Measurements from ENCODE around the gene OLFM1. TPM values are rescaled to one million over a fixed set of nuclear protein-coding genes. Genes with fewer than 3 reads are reported as not detected.

Gene OLFM1
- total RNA-seq, 3 donors from 2014 or later = 17.4 to 25.2 (median 22.1) TPM

GRCh38 chr9:135101926-135102325 lies 14.5 kb downstream of the OLFM1 start:
- Histone ChIP-seq H3K9me3 (no peaks in the 10 kb centered on the region), H3K4me3 (no peak overlapping the region), H3K36me3 (no peaks in the 10 kb centered on the region), H3K4me1 (no peaks in the 10 kb centered on the region), H3K27me3 (no peaks in the 10 kb centered on the region), H3K27ac (no peak overlapping the region)
- no peak for DNase-seq (ENCODE audit: low spot score in 2 of 2)
- intact Hi-C loops (cut with DNase I; ENCODE audit: low total_unique reads) = no loop called here
- no peak for TF ChIP-seq POLR2A (IDR thresholded peaks at IDR 0.05)
- no peak for TF ChIP-seq CTCF (IDR thresholded peaks at IDR 0.05)
- no peak for TF ChIP-seq POLR2AphosphoS5 (IDR thresholded peaks at IDR 0.05)

- no peak for TF ChIP-seq CTCF (IDR thresholded peaks at IDR 0.05)
- TF ChIP-seq POLR2A (IDR thresholded peaks at IDR 0.05) = no peak
- TF ChIP-seq POLR2AphosphoS5 (IDR thresholded peaks at IDR 0.05) = no peak
- Histone ChIP-seq H3K27ac (no peak overlapping the region), H3K4me3 (no peak overlapping the region), H3K9me3 (no peaks in the 10 kb centered on the region), H3K27me3 (no peaks in the 10 kb centered on the region), H3K4me1 (no peaks in the 10 kb centered on the region), H3K36me3 (no peaks in the 10 kb centered on the region)
- intact Hi-C loops (cut with DNase I; ENCODE audit: low total_unique reads) = no loop called here
- DNase-seq (ENCODE audit: low spot score in 2 of 2) = no peak
Measured at GRCh38 chr9:135102331-135102730, 14.9 kb downstream of the OLFM1 start.

- no peak overlapping the region for H3K4me3 ChIP-seq
- no peaks in the 10 kb centered on the region for H3K27me3 ChIP-seq
- no peaks in the 10 kb centered on the region for H3K4me1 ChIP-seq
- TF ChIP-seq CTCF (IDR thresholded peaks at IDR 0.05) (no peak), POLR2A (IDR thresholded peaks at IDR 0.05) (no peak), POLR2AphosphoS5 (IDR thresholded peaks at IDR 0.05) (no peak)
- no peak overlapping the region for H3K27ac ChIP-seq
- DNase-seq (ENCODE audit: low spot score in 2 of 2) = no peak
- H3K9me3 ChIP-seq = no peaks in the 10 kb centered on the region
- intact Hi-C loops (cut with DNase I; ENCODE audit: low total_unique reads) = no loop called here
- no peaks in the 10 kb centered on the region for H3K36me3 ChIP-seq
Measured at GRCh38 chr9:135103001-135103446, 15.6 kb downstream of the OLFM1 start.

- intact Hi-C loops (cut with DNase I; ENCODE audit: low total_unique reads) = no loop called here
- Histone ChIP-seq H3K4me3 (no peak overlapping the region), H3K27me3 (no peaks in the 10 kb centered on the region), H3K36me3 (no peaks in the 10 kb centered on the region), H3K9me3 (no peaks in the 10 kb centered on the region), H3K4me1 (no peaks in the 10 kb centered on the region), H3K27ac (no peak overlapping the region)
- no peak for TF ChIP-seq POLR2AphosphoS5 (IDR thresholded peaks at IDR 0.05)
- TF ChIP-seq POLR2A (IDR thresholded peaks at IDR 0.05) = no peak
- no peak for TF ChIP-seq CTCF (IDR thresholded peaks at IDR 0.05)
- no peak for DNase-seq (ENCODE audit: low spot score in 2 of 2)
Measured at GRCh38 chr9:135103931-135104639, 16.6 kb downstream of the OLFM1 start.

- Histone ChIP-seq H3K9me3 (no peaks in the 10 kb centered on the region), H3K36me3 (no peaks in the 10 kb centered on the region)
- intact Hi-C loops (cut with DNase I; ENCODE audit: low total_unique reads) = no loop called here
Measured at GRCh38 chr9:135104761-135105160, 17.3 kb downstream of the OLFM1 start.

More at GRCh38 chr9:135104761-135105160, 17.3 kb downstream of the OLFM1 start:
- H3K27me3 ChIP-seq = no peaks in the 10 kb centered on the region
- TF ChIP-seq POLR2AphosphoS5 (IDR thresholded peaks at IDR 0.05) (no peak), CTCF (IDR thresholded peaks at IDR 0.05) (no peak), POLR2A (IDR thresholded peaks at IDR 0.05) (no peak)
- no peak overlapping the region for H3K27ac ChIP-seq
- DNase-seq (ENCODE audit: low spot score in 2 of 2) = no peak
- H3K4me1 ChIP-seq = no peaks in the 10 kb centered on the region
- no peak overlapping the region for H3K4me3 ChIP-seq

Data from breast epithelium (tissue), 4 donors.